ENCODE results near the gene UTP11. TPM values are rescaled to one million over a fixed set of nuclear protein-coding genes. Genes with fewer than 3 reads are reported as not detected.

The UTP11 gene
- total and polyA plus RNA-seq, 2 experiments from 2014 or later = 37.1 to 51.0 TPM

- no peak overlapping the region for H3K4me2 ChIP-seq (ENCODE audit: unreplicated experiment)
- H2AFZ ChIP-seq = no peak overlapping the region
- H3K9me2 ChIP-seq (ENCODE audit: insufficient read depth) = no peaks in the 10 kb centered on the region
- no peak overlapping the region for H3K4me3 ChIP-seq
- TF ChIP-seq EZH2 (IDR thresholded peaks at IDR 0.05; ENCODE audit: insufficient read depth, poor library complexity, severe bottlenecking) = no peak
- in situ Hi-C loops (cut with MboI) = no loop called here
- H3F3A ChIP-seq (ENCODE audit: insufficient read depth) = no peaks in the 10 kb centered on the region
- WGBS, 2 experiments (ENCODE audit: low coverage in 1 of 2, low lambda C conversion rate in 2 of 2, missing lambda C conversion rate in 2 of 2) = 21 to 38% methylated on average over 4 of the region's 4 CpGs
- H3K79me2 ChIP-seq (ENCODE audit: insufficient read depth) = no peaks in the 10 kb centered on the region
- no peak overlapping the region for H3K27ac ChIP-seq
- no peaks in the 10 kb centered on the region for H3K9me3 ChIP-seq (ENCODE audit: low read depth)
- peaks cover 24% of the 10 kb centered on the region for H3K27me3 ChIP-seq (replicated peaks; ENCODE audit: insufficient read depth)
- H3K4me1 ChIP-seq (ENCODE audit: insufficient read depth) = no peaks in the 10 kb centered on the region
- H4K20me1 ChIP-seq (ENCODE audit: insufficient read depth) = no peaks in the 10 kb centered on the region
- H3K36me3 ChIP-seq (ENCODE audit: low read depth) = no peaks in the 10 kb centered on the region
- H3K9ac ChIP-seq = no peak overlapping the region
- DNase-seq = no peak
Measured at GRCh38 chr1:38055965-38056364, 43.4 kb downstream of the UTP11 start.

DNA sequence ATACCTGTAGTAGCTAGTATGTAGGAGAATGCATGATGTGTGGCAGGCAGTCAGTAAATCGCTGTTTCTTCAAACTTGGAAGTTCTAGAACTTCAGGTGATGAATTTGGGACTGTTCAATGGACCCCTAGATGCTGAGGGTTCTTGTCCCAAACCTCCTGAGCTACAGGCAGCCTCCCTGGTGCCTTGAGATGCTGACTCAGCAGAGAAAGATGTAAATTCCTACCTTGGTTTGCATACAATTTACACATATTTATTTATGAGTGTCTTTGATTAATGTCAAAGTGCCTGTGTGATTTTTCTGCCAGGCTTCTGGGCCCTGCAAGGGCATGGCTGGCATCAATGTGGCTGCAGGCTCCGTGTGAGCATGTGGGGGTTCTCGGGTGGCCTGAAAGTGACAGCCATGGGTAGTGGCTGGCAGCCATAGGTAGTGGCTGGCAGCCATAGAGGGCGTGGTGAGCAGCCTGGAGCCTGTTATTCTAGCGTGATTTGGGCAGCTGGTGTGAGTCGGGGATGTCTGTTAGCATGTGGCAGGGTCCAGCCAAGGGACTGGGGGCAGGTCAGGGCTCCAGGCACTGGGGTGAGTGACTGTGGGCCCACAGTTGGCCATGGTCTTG is 47.2 kb downstream of the UTP11 start:
- no peak for DNase-seq
- Histone ChIP-seq H3K4me3 (no peak overlapping the region), H3K27ac (no peak overlapping the region), H3K27me3 (replicated peaks; ENCODE audit: insufficient read depth) (peaks cover 5% of the 10 kb centered on the region; the same call in 1 of the 2 replicates), H3K4me1 (ENCODE audit: insufficient read depth) (peaks cover 7% of the 10 kb centered on the region), H3K9me3 (ENCODE audit: low read depth) (no peaks in the 10 kb centered on the region), H3K36me3 (ENCODE audit: low read depth) (no peaks in the 10 kb centered on the region), H3K9ac (no peak overlapping the region), H3K9me2 (ENCODE audit: insufficient read depth) (no peaks in the 10 kb centered on the region), H4K20me1 (ENCODE audit: insufficient read depth) (no peaks in the 10 kb centered on the region), H3K4me2 (ENCODE audit: unreplicated experiment) (no peak overlapping the region), H2AFZ (no peak overlapping the region), H3K79me2 (ENCODE audit: insufficient read depth) (no peaks in the 10 kb centered on the region), H3F3A (ENCODE audit: insufficient read depth) (no peaks in the 10 kb centered on the region)
- in situ Hi-C loops (cut with MboI) = no loop called here
- TF ChIP-seq EZH2phosphoT487 (IDR thresholded peaks at IDR 0.05; ENCODE audit: insufficient read depth, low read depth) = no peak
- no peak for TF ChIP-seq EZH2 (IDR thresholded peaks at IDR 0.05; ENCODE audit: insufficient read depth, poor library complexity, severe bottlenecking)
- 26 to 28% methylated on average over 6 of the region's 6 CpGs for WGBS, 2 experiments (ENCODE audit: low coverage in 1 of 2, low lambda C conversion rate in 2 of 2, missing lambda C conversion rate in 2 of 2)

DNA sequence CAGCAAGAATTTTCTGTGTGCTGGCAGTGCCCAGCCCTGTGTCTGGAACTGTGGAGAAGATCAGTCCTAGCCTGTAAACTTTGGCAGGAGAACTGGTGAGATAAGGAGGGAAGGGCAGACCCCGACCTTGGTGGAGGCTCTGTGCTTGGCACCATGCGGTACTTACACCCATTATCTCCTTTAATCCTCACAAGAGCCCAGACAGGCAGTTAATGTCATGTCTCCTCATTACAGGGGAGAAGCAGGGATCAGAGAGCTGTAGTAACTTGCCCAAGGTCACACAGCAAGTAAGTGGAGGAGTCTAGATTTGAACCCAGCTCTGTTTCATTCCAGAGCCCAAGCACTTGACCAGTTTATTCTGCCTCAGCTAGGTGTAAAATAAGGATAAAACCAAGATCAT is 48.0 kb downstream of the UTP11 start:
- 35 to 47% methylated on average over 2 of the region's 2 CpGs for WGBS, 2 experiments (ENCODE audit: low coverage in 1 of 2, low lambda C conversion rate in 2 of 2, missing lambda C conversion rate in 2 of 2)
- in situ Hi-C loops (cut with MboI) = no loop called here

GRCh38 chr1:38061290-38061689 is 48.8 kb downstream of the UTP11 start:
- H3K4me3 ChIP-seq = no peak overlapping the region
- no peak for DNase-seq
- in situ Hi-C loops (cut with MboI) = no loop called here
- no peaks in the 10 kb centered on the region for H3K79me2 ChIP-seq (ENCODE audit: insufficient read depth)
- H4K20me1 ChIP-seq (ENCODE audit: insufficient read depth) = no peaks in the 10 kb centered on the region
- H3K9me2 ChIP-seq (ENCODE audit: insufficient read depth) = no peaks in the 10 kb centered on the region
- no peak for TF ChIP-seq EZH2 (IDR thresholded peaks at IDR 0.05; ENCODE audit: insufficient read depth, poor library complexity, severe bottlenecking)
- no peak for TF ChIP-seq EZH2phosphoT487 (IDR thresholded peaks at IDR 0.05; ENCODE audit: insufficient read depth, low read depth)
- 94 to 96% methylated on average over 1 of the region's 1 CpG for WGBS, 2 experiments (ENCODE audit: low coverage in 1 of 2, low lambda C conversion rate in 2 of 2, missing lambda C conversion rate in 2 of 2)
- H3K27ac ChIP-seq = no peak overlapping the region
- no peaks in the 10 kb centered on the region for H3K9me3 ChIP-seq (ENCODE audit: low read depth)
- no peak overlapping the region for H3K4me2 ChIP-seq (ENCODE audit: unreplicated experiment)
- H3K27me3 ChIP-seq (replicated peaks; ENCODE audit: insufficient read depth) = peaks cover 5% of the 10 kb centered on the region; the same call in 1 of the 2 replicates
- peaks cover 7% of the 10 kb centered on the region for H3K4me1 ChIP-seq (ENCODE audit: insufficient read depth)
- no peaks in the 10 kb centered on the region for H3F3A ChIP-seq (ENCODE audit: insufficient read depth)
- no peaks in the 10 kb centered on the region for H3K36me3 ChIP-seq (ENCODE audit: low read depth)
- no peak overlapping the region for H3K9ac ChIP-seq
- H2AFZ ChIP-seq = no peak overlapping the region

More for the DNA sequence above, 48.0 kb downstream of the UTP11 start:
- Histone ChIP-seq H3K9ac (no peak overlapping the region), H3K79me2 (ENCODE audit: insufficient read depth) (no peaks in the 10 kb centered on the region), H3K27ac (no peak overlapping the region), H3K9me2 (ENCODE audit: insufficient read depth) (no peaks in the 10 kb centered on the region), H3K9me3 (ENCODE audit: low read depth) (no peaks in the 10 kb centered on the region), H3F3A (ENCODE audit: insufficient read depth) (no peaks in the 10 kb centered on the region), H3K4me3 (no peak overlapping the region), H3K4me2 (ENCODE audit: unreplicated experiment) (no peak overlapping the region), H4K20me1 (ENCODE audit: insufficient read depth) (no peaks in the 10 kb centered on the region), H3K27me3 (replicated peaks; ENCODE audit: insufficient read depth) (peaks cover 5% of the 10 kb centered on the region; the same call in 1 of the 2 replicates), H2AFZ (no peak overlapping the region), H3K4me1 (ENCODE audit: insufficient read depth) (peaks cover 7% of the 10 kb centered on the region), H3K36me3 (ENCODE audit: low read depth) (no peaks in the 10 kb centered on the region)
- DNase-seq = no peak
- TF ChIP-seq EZH2phosphoT487 (IDR thresholded peaks at IDR 0.05; ENCODE audit: insufficient read depth, low read depth) (no peak), EZH2 (IDR thresholded peaks at IDR 0.05; ENCODE audit: insufficient read depth, poor library complexity, severe bottlenecking) (no peak)

Measured in GM23248 (cell line).